ENCODE results near the gene TXNDC5. TPM values are rescaled to one million over a fixed set of nuclear protein-coding genes. Genes with fewer than 3 reads are reported as not detected.

Gene TXNDC5
- total and polyA plus RNA-seq, 2 experiments from 2014 or later, result 42.9 to 210 TPM

DNA sequence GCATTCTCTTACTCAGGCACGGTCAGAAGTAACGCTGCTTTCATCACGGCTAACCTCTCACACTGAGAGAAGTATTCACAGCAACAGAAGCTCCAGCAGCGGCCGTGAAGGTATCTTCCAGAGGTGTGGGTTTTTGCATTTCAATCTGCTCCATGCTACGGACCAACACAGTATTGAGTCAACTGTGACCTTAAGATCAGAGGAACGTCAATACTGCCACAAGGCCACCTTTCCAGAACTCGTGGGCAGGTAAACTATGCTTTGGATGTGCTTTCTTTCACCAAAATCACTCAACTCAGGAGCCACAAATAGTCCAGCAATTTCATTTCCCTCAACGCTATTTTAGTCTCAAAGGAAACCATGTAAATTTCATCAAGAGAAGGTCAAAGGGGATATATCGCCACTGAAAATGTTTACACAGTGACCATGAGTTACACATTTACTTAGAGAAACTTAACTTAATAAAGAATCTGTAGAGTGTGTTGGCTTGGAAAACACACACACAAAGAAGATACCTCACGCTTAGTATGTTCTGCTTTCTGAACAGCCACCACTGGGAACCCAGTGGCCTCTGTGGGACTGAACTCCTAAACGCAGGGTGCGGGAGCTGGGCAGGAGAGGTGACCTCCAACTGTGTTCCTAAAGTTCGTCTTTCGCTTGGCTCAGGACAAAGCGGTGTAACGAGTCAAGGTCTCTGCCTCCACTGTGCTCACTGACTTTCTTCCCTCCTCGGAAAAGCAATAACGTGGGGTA lies 27.9 kb downstream of the TXNDC5 start:
- H3F3A ChIP-seq (replicated peaks; ENCODE audit: low read depth), result no peaks in the 10 kb centered on the region
- Mint-ChIP-seq H3K4me1 (no peaks in the 10 kb centered on the region), H3K36me3 (ENCODE audit: low read depth) (peaks cover 73% of the 10 kb centered on the region), H3K4me3 (no peak overlapping the region), H3K27me3 (ENCODE audit: insufficient read depth, low read depth, poor library complexity) (peaks cover 4% of the 10 kb centered on the region), H3K9me3 (no peaks in the 10 kb centered on the region; the same call in 2 of the 3 replicates), H3K27ac (no peak overlapping the region)
- ATAC-seq, result no peak
- no peak overlapping the region for H2AFZ ChIP-seq
- no peaks in the 10 kb centered on the region; the same call in 1 of the 2 replicates for H4K20me1 ChIP-seq (replicated peaks; ENCODE audit: insufficient read depth)
- DNase-seq (ENCODE audit: low spot score), result no peak
- H3K9me2 ChIP-seq (ENCODE audit: insufficient read depth), result no peaks in the 10 kb centered on the region
- TF ChIP-seq EZH2 (IDR thresholded peaks at IDR 0.05; ENCODE audit: low read depth, unreplicated experiment) (no peak), JUNB (IDR thresholded peaks at IDR 0.05; ENCODE audit: unreplicated experiment) (no peak), REST (IDR thresholded peaks at IDR 0.05; ENCODE audit: unreplicated experiment) (no peak), ZNF462 (CRISPR knock-in tag; IDR thresholded peaks at IDR 0.05) (no peak), CREB1 (CRISPR knock-in tag; IDR thresholded peaks at IDR 0.05; ENCODE audit: low read depth) (no peak), POLR2AphosphoS5 (IDR thresholded peaks at IDR 0.05; ENCODE audit: low read depth) (no peak)
- no peaks in the 10 kb centered on the region for H3K79me2 ChIP-seq (replicated peaks; ENCODE audit: insufficient read depth)
- H3K27me3 ChIP-seq (ENCODE audit: insufficient read depth), result no peaks in the 10 kb centered on the region
- no peak overlapping the region for H3K4me2 ChIP-seq
- peaks cover 46% of the 10 kb centered on the region for H3K36me3 ChIP-seq (ENCODE audit: insufficient read depth)
- H3K4me3 ChIP-seq, result no peak overlapping the region
- no peaks in the 10 kb centered on the region for H3K4me1 ChIP-seq (ENCODE audit: insufficient read depth)
- no peak overlapping the region for H3K27ac ChIP-seq (ENCODE audit: low read depth)

Data from GM23338 (cell line).